ENCODE results near the gene BMP6.

Gene BMP6

DNA sequence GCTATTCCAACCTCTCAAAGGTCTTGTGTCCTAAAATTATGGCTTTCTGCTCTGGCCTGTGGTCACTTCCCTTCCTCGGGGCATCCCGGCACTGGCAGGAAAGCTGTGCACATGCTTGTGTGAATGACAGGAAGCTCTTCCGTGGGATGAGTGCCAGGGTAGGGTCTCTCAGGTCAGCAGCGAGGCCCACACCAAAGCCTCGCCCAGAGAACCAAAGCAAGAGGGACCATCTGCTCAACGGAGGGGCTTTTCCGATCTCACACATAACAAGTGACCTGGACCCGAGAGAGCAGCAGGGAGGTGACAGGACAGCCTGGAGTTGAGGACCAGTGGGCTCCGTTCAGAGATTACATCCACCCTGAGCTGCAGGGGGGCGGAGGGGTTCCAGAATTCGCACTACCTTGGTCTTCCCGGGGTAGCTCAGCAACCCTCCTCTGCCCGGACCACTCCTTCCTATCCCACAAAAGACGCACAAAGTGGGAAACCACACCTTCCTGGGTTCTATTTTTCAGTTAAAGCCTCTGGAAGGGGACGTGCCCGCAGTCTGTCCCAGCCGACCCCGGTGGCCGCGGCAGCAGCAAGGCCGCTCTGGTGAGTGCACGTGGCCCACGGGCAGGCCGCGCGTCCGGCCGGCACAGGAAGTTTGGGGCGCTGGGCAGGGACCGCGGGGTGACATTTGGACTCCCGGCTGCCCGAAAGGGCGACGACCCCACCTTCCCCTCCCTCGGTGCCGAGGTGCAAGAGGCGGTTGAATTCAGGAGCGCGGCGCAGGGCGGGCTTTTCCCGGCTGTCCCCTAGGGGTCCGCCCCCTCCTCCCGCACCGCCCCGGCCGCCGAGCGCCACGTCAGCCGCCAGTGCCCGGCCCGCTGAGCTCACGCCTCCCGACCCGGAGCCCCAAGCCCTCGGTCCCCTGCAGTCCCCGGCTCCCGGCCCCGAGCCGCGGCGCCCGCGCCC is 183.7 kb downstream of the BMP6 start:
- intact Hi-C loops (cut with DNase I): loop anchor here (5.0 kb wide), 1 partner anchor 182 kb away; the partner anchor contains the start of gene BMP6
- peak in 39 of 42 donors; percentile 30 to 78 (median 54) for DNase-seq

DNA sequence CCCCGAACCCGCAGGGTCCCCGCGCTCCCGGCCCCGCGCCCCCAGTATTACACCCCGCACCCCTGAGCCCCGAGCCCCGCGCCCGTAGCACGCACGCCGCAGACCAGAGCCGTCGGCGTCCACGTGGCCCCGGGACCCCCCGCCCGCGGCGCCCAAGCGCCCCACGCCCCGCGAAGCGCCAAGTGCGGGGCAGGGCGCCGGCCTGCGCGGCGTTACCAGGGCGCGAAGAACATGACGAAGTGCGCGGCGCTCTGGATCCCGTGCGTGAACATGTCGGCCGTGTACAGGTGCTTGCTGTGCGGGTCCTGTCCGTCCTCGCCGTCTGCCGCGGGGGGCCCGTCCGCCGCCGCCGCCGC is 184.4 kb downstream of the BMP6 start:
- peak in 4 of 42 donors; percentile 20 to 52 (median 44) for DNase-seq
- intact Hi-C loops (cut with DNase I): loop anchor here (5.0 kb wide), 1 partner anchor 183 kb away; the partner anchor contains the start of gene BMP6

GRCh38 chr6:7910654-7911344 is 184.9 kb downstream of the BMP6 start, which contains the start of gene TXNDC5:
Gene TXNDC5 (minus strand): TSS chr6:7910788. CDS start chr6:7910776, 12 bp downstream.
- DNase-seq: peak in 41 of 42 donors; percentile 47 to 93 (median 86)
- intact Hi-C loops (cut with DNase I): loop anchor here (5.0 kb wide), 1 partner anchor 183 kb away; the partner anchor contains the start of gene BMP6

- intact Hi-C loops (cut with DNase I): loop anchor here (5.0 kb wide), 1 partner anchor 184 kb away; the partner anchor contains the start of gene BMP6
- DNase-seq: peak in 2 of 42 donors; percentile 33 to 36
Measured at GRCh38 chr6:7911345-7911725, 185.4 kb downstream of the BMP6 start.

- peak in 1 of 42 donors; percentile 35 for DNase-seq
- intact Hi-C loops (cut with DNase I): loop anchor here (5.0 kb wide), 1 partner anchor 185 kb away; the partner anchor contains the start of gene BMP6
Measured at GRCh38 chr6:7912024-7912423, 186.1 kb downstream of the BMP6 start.

- intact Hi-C loops (cut with DNase I): loop anchor here (5.0 kb wide), 1 partner anchor 186 kb away; the partner anchor contains the start of gene BMP6
- DNase-seq: peak in 1 of 42 donors; percentile 42
Measured at GRCh38 chr6:7912736-7913517, 187.0 kb downstream of the BMP6 start.

DNA sequence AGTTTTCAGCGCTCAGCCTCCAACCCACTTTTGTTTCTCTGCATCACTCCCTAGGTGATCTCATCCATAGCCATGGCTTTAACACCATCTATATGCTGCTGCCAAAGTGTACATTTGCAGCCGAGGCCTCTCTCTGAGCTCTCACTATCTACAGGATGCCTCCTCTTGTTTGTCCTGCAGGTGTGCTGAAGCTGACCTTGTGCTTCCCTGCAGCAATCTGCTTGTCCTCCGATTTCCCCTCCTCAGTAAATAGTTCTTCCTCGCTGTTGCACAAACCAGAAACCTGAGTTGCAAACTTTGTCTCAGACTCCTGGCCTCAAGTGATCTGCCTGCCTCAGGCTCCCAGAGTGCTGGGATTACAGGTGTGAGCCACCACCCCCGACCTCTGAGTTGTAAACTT is 188.4 kb downstream of the BMP6 start:
- intact Hi-C loops (cut with DNase I): loop anchor here (5.0 kb wide), 1 partner anchor 187 kb away; the partner anchor contains the start of gene BMP6

GRCh38 chr6:7914991-7915789 is 189.3 kb downstream of the BMP6 start:
- intact Hi-C loops (cut with DNase I): loop anchor here (5.0 kb wide), 1 partner anchor 188 kb away; the partner anchor contains the start of gene BMP6
- peak in 1 of 42 donors; percentile 36 for DNase-seq

More for the DNA sequence above, 188.4 kb downstream of the BMP6 start:
- DNase-seq: no peak

DNA sequence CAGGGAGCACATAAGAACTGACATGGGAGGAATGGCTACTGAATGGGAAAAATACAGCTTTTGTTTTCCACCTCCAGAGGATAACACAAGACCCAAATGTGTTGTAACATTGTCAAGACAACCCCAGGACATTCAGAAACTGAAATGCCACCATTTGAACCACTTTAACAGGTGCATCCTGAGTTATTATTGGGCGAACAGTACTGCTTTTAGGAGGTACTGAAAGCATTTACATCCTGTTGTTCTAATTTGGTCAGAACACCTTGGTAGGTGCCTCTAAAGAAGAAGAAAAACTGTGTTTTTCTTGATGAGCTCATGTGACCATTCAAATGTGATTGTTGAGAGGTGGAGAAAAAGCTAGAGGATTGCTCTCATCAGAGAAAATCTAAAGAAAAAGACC is 191.1 kb downstream of the BMP6 start:
- intact Hi-C loops (cut with DNase I): no loop called here
- DNase-seq: no peak

GRCh38 chr6:7917729-7918128 is 191.8 kb downstream of the BMP6 start:
- intact Hi-C loops (cut with DNase I): no loop called here
- DNase-seq: peak in 1 of 42 donors; percentile 39

DNA sequence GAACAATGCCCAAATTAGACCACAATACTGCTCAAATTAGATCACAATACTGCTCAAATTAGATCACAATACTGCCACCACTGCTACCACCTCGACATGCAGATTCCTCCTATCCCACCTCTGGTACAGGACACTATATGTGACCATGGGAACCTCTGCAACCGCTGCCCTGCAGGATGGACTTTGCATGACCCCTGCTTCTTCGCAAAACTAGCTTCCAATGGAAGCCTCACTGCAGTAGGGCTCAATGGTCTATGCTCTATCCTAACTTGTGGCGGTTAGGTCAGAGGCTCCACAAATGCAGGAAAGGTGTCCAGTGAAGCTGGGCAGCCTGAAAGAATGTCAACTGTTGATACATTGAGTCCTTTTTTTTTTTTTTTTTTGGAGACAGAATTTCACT is 192.5 kb downstream of the BMP6 start:
- no peak for DNase-seq
- intact Hi-C loops (cut with DNase I): no loop called here

DNA sequence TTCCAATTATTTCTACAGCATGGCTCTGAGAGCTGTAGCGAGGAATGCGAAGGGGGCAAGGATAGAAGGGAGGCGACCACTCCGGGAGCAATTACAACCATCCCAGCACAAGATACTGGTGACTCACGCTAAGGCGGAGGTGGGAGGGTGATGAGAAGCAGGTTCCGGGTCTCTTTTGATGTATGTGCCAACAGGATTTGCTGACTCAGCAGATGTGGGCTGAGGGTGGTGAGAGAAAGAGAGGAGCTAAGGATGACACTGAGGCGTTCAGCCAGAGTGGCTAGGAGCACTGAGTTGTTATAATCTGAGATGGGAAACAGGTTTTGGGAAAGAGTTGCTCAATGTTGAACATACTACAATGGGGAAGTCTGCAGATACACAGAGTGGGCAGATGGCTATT is 194.0 kb downstream of the BMP6 start:
- intact Hi-C loops (cut with DNase I): no loop called here
- DNase-seq: peak; percentile 41 to 92 (median 75)

GRCh38 chr6:7920425-7920824 is 194.5 kb downstream of the BMP6 start:
- DNase-seq: peak in 16 of 42 donors; percentile 19 to 75 (median 48)
- intact Hi-C loops (cut with DNase I): no loop called here

GRCh38 chr6:7921046-7921445 is 195.1 kb downstream of the BMP6 start:
- DNase-seq: no peak
- intact Hi-C loops (cut with DNase I): no loop called here

GRCh38 chr6:7921632-7922092 is 195.8 kb downstream of the BMP6 start:
- intact Hi-C loops (cut with DNase I): no loop called here
- DNase-seq: no peak

DNA sequence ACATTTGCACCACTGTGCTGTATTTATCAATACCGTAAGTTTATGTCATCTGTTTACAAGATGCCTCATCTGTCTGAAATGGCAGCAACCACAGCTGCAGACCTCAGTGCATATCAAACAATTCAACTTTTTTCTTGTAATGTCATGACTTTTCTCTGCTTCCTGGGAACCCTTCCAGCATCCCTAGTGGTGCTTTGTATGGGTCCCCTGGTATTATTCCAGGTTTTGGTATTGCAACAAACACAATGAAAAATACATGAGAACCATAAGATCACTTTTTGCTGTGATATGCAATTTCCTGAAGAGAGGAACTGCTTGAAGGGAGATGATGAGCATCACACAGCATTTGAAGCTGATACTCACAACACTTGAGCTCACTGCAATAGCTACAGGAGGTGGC is 196.7 kb downstream of the BMP6 start:
- no peak for DNase-seq
- intact Hi-C loops (cut with DNase I): no loop called here

- DNase-seq: no peak
- intact Hi-C loops (cut with DNase I): no loop called here
Measured at GRCh38 chr6:7924867-7925266, 199.0 kb downstream of the BMP6 start.
